IMR-90 (cell line): ENCODE results near the gene BAZ2B.

ENCODE experiments used
- CEBPB ChIP-seq: IDR thresholded peaks from 2 replicates; pipeline ENCODE4 v1.6.1; 2012; ENCODE audit warnings: low read depth, low read length, improper control_type of control experiment
- CTCF ChIP-seq: conservative IDR thresholded peaks from 2 replicates; pipeline ENCODE4 v1.5.1; 2012; ENCODE audit warnings: mild to moderate bottlenecking, low read depth, low read length, improper control_type of control experiment
- FOS ChIP-seq: fragments of 150-350 bp; IDR thresholded peaks from 2 replicates; pipeline ENCODE4 v1.6.1; 2016; ENCODE audit warnings: low read depth, low read length
- MAFK ChIP-seq: IDR thresholded peaks from 2 replicates; pipeline ENCODE4 v1.6.1; 2012; ENCODE audit warnings: low read depth, low read length, improper control_type of control experiment
- MAZ ChIP-seq: IDR thresholded peaks from 2 replicates; pipeline ENCODE4 v1.6.1; 2012; ENCODE audit warnings: low read depth, mild to moderate bottlenecking, low read length, improper control_type of control experiment, moderate library complexity, borderline replicate concordance
- NFE2L2 ChIP-seq: fragments of 150-350 bp; IDR thresholded peaks from 2 replicates; pipeline ENCODE4 v1.6.1; 2016; ENCODE audit warnings: low read depth, mild to moderate bottlenecking, low read length
- POLR2A ChIP-seq: IDR thresholded peaks from 2 replicates; pipeline ENCODE4 v1.6.1; 2012; ENCODE audit warnings: mild to moderate bottlenecking, low read depth, low read length
- RAD21 ChIP-seq: IDR thresholded peaks from 2 replicates; pipeline ENCODE4 v1.6.1; 2012; ENCODE audit warnings: low read length, improper control_type of control experiment
- USF2 ChIP-seq: fragments of 150-350 bp; IDR thresholded peaks from 2 replicates; pipeline ENCODE4 v1.6.1; 2017; ENCODE audit warnings: mild to moderate bottlenecking, antibody characterized with exemption, low read length, low read depth

GRCh38 chr2:159317392-159318088 lies 298.8 kb downstream of the BAZ2B start:
- TF ChIP-seq CTCF (no peak), USF2 (no peak), MAFK (no peak), MAZ (no peak), FOS (no peak), POLR2A (no peak), RAD21 (no peak), NFE2L2 (no peak), CEBPB (no peak)
